Activated CD8-positive, alpha-beta memory T cell treated with anti-CD3 and anti-CD28 coated beads for 1 hour (primary cell): ENCODE measurements around the gene PRSS21.

Source experiments
- DNase-seq, 2 donors: peaks; one replicate each; pipeline ENCODE4 v3.0.0-alpha.2; 2020; ENCODE audit warnings: low read depth in 1 of 2; ENCODE audit errors: extremely low read depth in 1 of 2

The PRSS21 gene

GRCh38 chr16:2825049-2825742 lies 8.2 kb downstream of the PRSS21 start:
- DNase-seq: no peak

GRCh38 chr16:2825906-2826305 lies 8.9 kb downstream of the PRSS21 start:
- DNase-seq: no peak

GRCh38 chr16:2826591-2827373 lies 9.7 kb downstream of the PRSS21 start:
- no peak for DNase-seq

GRCh38 chr16:2827374-2827791 lies 10.3 kb downstream of the PRSS21 start:
- DNase-seq: no peak

- DNase-seq: no peak
Observed at GRCh38 chr16:2827831-2828520, 10.9 kb downstream of the PRSS21 start.

GRCh38 chr16:2828521-2828840 lies 11.4 kb downstream of the PRSS21 start:
- DNase-seq: no peak

- no peak for DNase-seq
Observed at GRCh38 chr16:2828876-2829430, 11.9 kb downstream of the PRSS21 start.

- no peak for DNase-seq
Observed at GRCh38 chr16:2829501-2830354, 12.7 kb downstream of the PRSS21 start, which contains the start of gene ZG16B. ZG16B (plus strand) TSS chr16:2830303; CDS start chr16:2830442, 139 bp downstream.

- DNase-seq: no peak
Observed at GRCh38 chr16:2830355-2830695, 13.3 kb downstream of the PRSS21 start.

GRCh38 chr16:2831203-2831602 lies 14.2 kb downstream of the PRSS21 start:
- DNase-seq: no peak

GRCh38 chr16:2833776-2834175 lies 16.7 kb downstream of the PRSS21 start:
- DNase-seq: no peak

- no peak for DNase-seq
Observed at GRCh38 chr16:2834968-2835367, 17.9 kb downstream of the PRSS21 start.

GRCh38 chr16:2835638-2836493 lies 18.8 kb downstream of the PRSS21 start:
- DNase-seq: no peak

- DNase-seq: no peak
Observed at GRCh38 chr16:2836646-2837508, 19.8 kb downstream of the PRSS21 start.

- peak; percentile 31 to 38 for DNase-seq
Observed at GRCh38 chr16:2838928-2839327, 21.9 kb downstream of the PRSS21 start.

GRCh38 chr16:2839650-2840450 lies 22.8 kb downstream of the PRSS21 start:
- no peak for DNase-seq

GRCh38 chr16:2840914-2841313 lies 23.9 kb downstream of the PRSS21 start:
- DNase-seq: no peak
